GM19025 (cell line): ENCODE measurements around the gene ANKRD40.
"Not testable (repeated sequence)": the region's sequence is repeated elsewhere in the genome, so short reads cannot be mapped to it uniquely, and the experiment has no call there.

Source experiments
- ATAC-seq: cut with Tn5 transposase; IDR thresholded peaks from one replicate; pipeline ENCODE4 v1.9.1; 2021; ENCODE audit warnings: mild to moderate bottlenecking, low read depth, moderate library complexity; ENCODE audit not compliant: unreplicated experiment

ANKRD40 gene

GRCh38 chr17:50712641-50713040 lies 4.9 kb upstream of the ANKRD40 start:
- no peak for ATAC-seq

GRCh38 chr17:50710650-50711049 lies 2.9 kb upstream of the ANKRD40 start:
- ATAC-seq: no peak

GRCh38 chr17:50710025-50710424 lies 2.3 kb upstream of the ANKRD40 start:
- ATAC-seq: no peak

GRCh38 chr17:50709053-50709452 lies 1.3 kb upstream of the ANKRD40 start:
- not testable (repeated sequence) for ATAC-seq

DNA sequence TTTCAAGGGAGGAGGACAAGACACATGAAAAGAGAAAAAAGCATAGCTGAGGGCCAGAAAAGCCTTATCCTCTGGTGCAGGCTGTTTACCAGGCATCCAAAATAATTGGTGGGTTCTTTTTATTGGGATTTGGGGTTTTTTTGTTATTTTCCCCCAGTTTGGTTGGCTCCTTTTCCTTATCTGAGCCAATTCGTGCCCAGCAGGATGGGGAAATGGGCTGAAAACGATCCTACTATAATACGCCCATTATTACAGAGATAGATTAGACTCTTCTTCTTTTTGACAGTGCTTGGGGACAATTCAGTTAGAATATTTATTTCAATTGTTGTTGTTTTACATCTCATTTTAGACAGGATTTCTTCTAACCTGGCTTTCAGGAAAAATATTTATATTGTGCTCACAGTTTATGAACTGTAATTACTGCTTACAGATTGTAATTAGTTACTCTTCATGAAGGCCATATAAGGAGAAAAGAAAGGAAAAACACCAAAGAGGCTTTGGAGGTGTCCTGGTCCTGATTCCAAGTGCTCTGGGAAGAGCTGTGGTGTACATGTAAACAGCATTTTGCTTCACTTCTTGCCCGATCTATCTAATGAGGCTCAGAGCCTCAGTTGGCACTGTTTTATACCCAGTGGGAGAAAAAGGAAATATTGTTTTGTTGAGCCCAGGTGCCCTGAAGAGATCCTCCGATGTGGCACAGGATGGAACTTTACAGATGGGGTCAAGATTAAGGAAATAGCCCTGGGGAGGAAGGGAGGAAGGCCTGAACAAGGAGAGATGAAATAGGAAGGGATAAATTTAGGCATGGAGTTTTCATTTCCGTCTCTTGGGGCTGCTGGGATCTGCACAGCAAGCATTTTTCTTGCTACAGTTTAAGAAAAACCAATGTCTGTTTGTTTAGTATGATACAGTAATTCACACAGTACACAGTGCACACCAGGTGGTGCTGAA lies 611 bp upstream of the ANKRD40 start:
- no peak for ATAC-seq

GRCh38 chr17:50703162-50703561 lies 4.6 kb downstream of the ANKRD40 start:
- no peak for ATAC-seq

GRCh38 chr17:50699410-50699809 lies 8.3 kb downstream of the ANKRD40 start:
- no peak for ATAC-seq

- ATAC-seq: no peak
These were observed 9.9 kb downstream of the ANKRD40 start for GRCh38 chr17:50697663-50698272.

GRCh38 chr17:50697062-50697461 lies 10.7 kb downstream of the ANKRD40 start:
- ATAC-seq: no peak

GRCh38 chr17:50696365-50696879 lies 11.3 kb downstream of the ANKRD40 start:
- no peak for ATAC-seq

DNA sequence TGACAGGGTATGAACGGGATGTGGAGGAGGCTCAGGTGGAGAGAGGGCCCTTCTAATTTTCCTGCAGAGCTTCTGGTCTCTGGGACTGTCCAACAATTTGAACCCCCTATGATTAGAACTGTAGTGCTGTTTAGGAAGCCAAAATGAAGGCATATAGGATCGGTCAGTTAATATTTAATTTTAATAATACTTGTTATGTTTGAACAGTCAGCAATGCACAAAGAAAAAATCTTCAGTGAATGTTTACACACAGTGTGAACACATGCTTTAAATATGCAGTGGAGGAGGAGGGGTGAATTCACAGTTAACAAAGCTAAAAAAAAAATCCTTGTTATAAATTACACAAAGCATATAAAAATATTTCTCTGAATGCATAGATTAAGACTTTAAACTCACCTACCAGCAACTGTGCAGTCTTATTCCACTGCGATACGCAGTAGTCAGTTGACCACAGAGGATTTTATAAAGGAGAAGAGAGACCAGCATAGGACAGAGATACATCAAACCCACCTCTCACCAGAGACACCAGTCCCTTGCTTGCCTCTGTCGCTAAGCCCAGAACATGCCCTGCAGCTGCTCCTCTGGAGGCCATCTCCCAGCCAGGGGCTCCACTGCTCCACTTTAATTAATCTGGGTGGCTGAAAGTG lies 14.6 kb downstream of the ANKRD40 start:
- no peak for ATAC-seq

GRCh38 chr17:50692448-50693035 lies 15.2 kb downstream of the ANKRD40 start:
- ATAC-seq: no peak

GRCh38 chr17:50691550-50692447 lies 15.9 kb downstream of the ANKRD40 start:
- ATAC-seq: no peak

- no peak for ATAC-seq
These were observed 16.7 kb downstream of the ANKRD40 start for GRCh38 chr17:50690887-50691549.

GRCh38 chr17:50689956-50690886 lies 17.5 kb downstream of the ANKRD40 start:
- ATAC-seq: no peak

GRCh38 chr17:50689251-50689650 lies 18.5 kb downstream of the ANKRD40 start:
- ATAC-seq: no peak

DNA sequence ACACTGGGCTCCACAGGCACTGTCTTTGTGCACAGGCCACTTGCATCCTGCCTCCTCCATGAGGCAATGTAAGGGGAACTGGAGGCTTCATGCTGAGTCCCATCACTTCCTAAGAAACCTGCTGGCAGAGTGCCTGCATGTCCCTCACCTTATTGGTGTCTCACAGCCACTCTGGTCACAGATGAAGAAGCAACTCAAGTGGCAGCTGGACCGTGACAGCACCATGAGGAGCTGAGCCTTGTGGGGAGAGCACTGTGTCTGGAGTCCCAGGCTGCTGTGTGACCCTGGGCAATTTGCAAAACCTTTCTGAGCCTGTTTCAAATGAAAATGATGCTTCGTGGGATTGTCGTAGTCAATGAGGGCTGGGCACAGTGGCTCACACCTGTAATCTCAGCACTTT lies 19.5 kb downstream of the ANKRD40 start:
- no peak for ATAC-seq
